H1 (cell line): ENCODE measurements around the gene PACS1. TPM values are rescaled to one million over a fixed set of nuclear protein-coding genes. Genes with fewer than 3 reads are reported as not detected.
A peak's percentile ranks its signal among the peaks of the same experiment; 100 is the strongest.

Experiments
- CTCF ChIA-PET: fragments of 300-600 bp; sonication (Branson Sonifier 250); formaldehyde crosslinking; loops from one replicate; lab custom pipeline; 2021; ENCODE audit not compliant: partially characterized antibody; lab: Charles Lee
- POLR2A ChIA-PET: fragments of 300-600 bp; sonication (Branson Sonifier 250); formaldehyde crosslinking; loops from one replicate; lab custom pipeline; 2021; ENCODE audit warnings: inconsistent platforms; ENCODE audit not compliant: partially characterized antibody; lab: Charles Lee
- DNase-seq, 2 experiments: peaks; one replicate each; pipeline versions ENCODE4 v3.0.0 to v3.0.0-alpha.2; 2010 to 2022; ENCODE audit warnings: low spot score in 2 of 2, low read depth in 1 of 2, mixed read lengths in 1 of 2
- FAIRE-seq: peaks from 2 replicates; lab custom pipeline; 2011; peaks lifted over from hg19 to GRCh38; lab: Jason Lieb, UNC
- H2AFZ ChIP-seq: 2 replicates; pipeline ENCODE4 v1.8.1; 2012; ENCODE audit warnings: low read length, inconsistent platforms
- H2AK5ac ChIP-seq: 2 replicates; pipeline ENCODE4 v1.6.1; 2013; ENCODE audit warnings: low read depth, low read length
- H2BK120ac ChIP-seq: replicated peaks from 2 replicates; pipeline ENCODE3; 2013; ENCODE audit warnings: low read depth, low read length, inconsistent platforms
- H2BK12ac ChIP-seq: 2 replicates; pipeline ENCODE4 v1.6.1; 2013; ENCODE audit warnings: low read depth, low read length
- H2BK15ac ChIP-seq: 2 replicates; pipeline ENCODE4 v1.6.1; 2013; ENCODE audit warnings: low read length
- H2BK20ac ChIP-seq: 2 replicates; pipeline ENCODE4 v1.6.1; 2013; ENCODE audit warnings: low read length
- H2BK5ac ChIP-seq: 2 replicates; pipeline ENCODE4 v1.6.1; 2013; ENCODE audit warnings: low read depth, low read length
- H3K14ac ChIP-seq: 2 replicates; pipeline ENCODE4 v1.6.1; 2013; ENCODE audit warnings: inconsistent platforms; ENCODE audit not compliant: insufficient read length
- H3K18ac ChIP-seq: 2 replicates; pipeline ENCODE4 v1.6.1; 2013; ENCODE audit warnings: low read length; ENCODE audit errors: extremely low read depth
- H3K23ac ChIP-seq: 2 replicates; pipeline ENCODE4 v1.6.1; 2013; ENCODE audit warnings: inconsistent platforms; ENCODE audit not compliant: insufficient read length
- H3K23me2 ChIP-seq: 2 replicates; pipeline ENCODE4 v1.6.1; 2013; ENCODE audit warnings: low read depth, low read length
- H3K27ac ChIP-seq: 2 replicates; pipeline ENCODE4 v1.6.1; 2011; ENCODE audit warnings: low read depth, low read length, inconsistent platforms
- H3K27me3 ChIP-seq, 4 experiments: replicated peaks in 1 of 4; 1 replicate in 1 of 4; 2 replicates in 3 of 4; pipeline versions ENCODE4 v1.6.1 to v1.8.1; 2011 to 2013; ENCODE audit warnings: low read length in 3 of 4, mild to moderate bottlenecking in 3 of 4, inconsistent platforms in 2 of 4, mixed read lengths in 2 of 4, moderate library complexity in 1 of 4; ENCODE audit not compliant: control insufficient read depth in 3 of 4, insufficient read depth in 3 of 4; ENCODE audit errors: extremely low read depth in 1 of 4
- H3K36me3 ChIP-seq, 4 experiments: 2 replicates each; pipeline versions ENCODE4 v1.6.1 to v1.8.1; 2011 to 2013; ENCODE audit warnings: mild to moderate bottlenecking in 4 of 4, low read length in 3 of 4, moderate library complexity in 2 of 4, control low read depth in 1 of 4, inconsistent platforms in 1 of 4; ENCODE audit not compliant: insufficient read depth in 4 of 4, control insufficient read depth in 2 of 4
- H3K4ac ChIP-seq: replicated peaks from 2 replicates; pipeline ENCODE3; 2013; ENCODE audit warnings: low read length, low read depth, mixed read lengths, inconsistent platforms; ENCODE audit not compliant: insufficient read length
- H3K4me1 ChIP-seq, 4 experiments: replicated peaks in 1 of 4; 1 replicate in 1 of 4; 2 replicates in 3 of 4; pipeline versions ENCODE4 v1.6.1 to v1.8.1; 2011 to 2013; ENCODE audit warnings: low read length in 3 of 4, inconsistent platforms in 2 of 4, mixed read lengths in 1 of 4; ENCODE audit not compliant: insufficient read depth in 4 of 4, control insufficient read depth in 3 of 4
- H3K4me2 ChIP-seq, 2 experiments: 2 replicates each; pipeline versions ENCODE4 v1.6.1 to v1.8.1; 2011 to 2013; ENCODE audit warnings: low read depth in 2 of 2, low read length in 2 of 2, control low read depth in 1 of 2, inconsistent platforms in 1 of 2, mild to moderate bottlenecking in 1 of 2; ENCODE audit not compliant: insufficient read depth in 1 of 2
- H3K4me3 ChIP-seq, 4 experiments: fragments of 200-600, 300-600 bp in 1 of 4; sonication (generic), shearing (Covaris generic), sonication (Bioruptor Twin) in 1 of 4; 2 replicates each; pipeline versions ENCODE4 v1.5.1 to v1.8.1; 2011 to 2016; ENCODE audit warnings: low read length in 4 of 4, low read depth in 3 of 4, control low read depth in 2 of 4, inconsistent platforms in 2 of 4, mild to moderate bottlenecking in 2 of 4, mixed read lengths in 1 of 4, moderate library complexity in 1 of 4; ENCODE audit not compliant: insufficient read depth in 2 of 4; ENCODE audit errors: extremely low read depth in 1 of 4
- H3K56ac ChIP-seq: replicated peaks from 2 replicates; pipeline ENCODE3; 2013; ENCODE audit warnings: low read depth, mild to moderate bottlenecking, mixed read lengths, low read length, inconsistent platforms; ENCODE audit not compliant: insufficient read length
- H3K79me1 ChIP-seq: 2 replicates; pipeline ENCODE4 v1.6.1; 2013; ENCODE audit warnings: low read depth, low read length, control low read depth
- H3K79me2 ChIP-seq, 2 experiments: 2 replicates each; pipeline versions ENCODE4 v1.6.1 to v1.8.1; 2012 to 2013; ENCODE audit warnings: low read length in 2 of 2, mild to moderate bottlenecking in 2 of 2, inconsistent platforms in 1 of 2; ENCODE audit not compliant: insufficient read depth in 2 of 2, control insufficient read depth in 1 of 2
- H3K9ac ChIP-seq, 4 experiments: replicated peaks in 1 of 4; 1 replicate in 1 of 4; 2 replicates in 3 of 4; pipeline versions ENCODE4 v1.6.1 to v1.8.1; 2011 to 2013; ENCODE audit warnings: low read depth in 3 of 4, low read length in 3 of 4, control low read depth in 2 of 4, mild to moderate bottlenecking in 2 of 4, moderate library complexity in 2 of 4, inconsistent platforms in 1 of 4; ENCODE audit errors: extremely low read depth in 1 of 4
- H3K9me3 ChIP-seq, 2 experiments: 2 replicates each; pipeline versions ENCODE4 v1.6.1 to v1.8.1; 2012 to 2013; ENCODE audit warnings: mild to moderate bottlenecking in 2 of 2, moderate library complexity in 2 of 2, control low read depth in 1 of 2, inconsistent platforms in 1 of 2, low read depth in 1 of 2, low read length in 1 of 2, mixed read lengths in 1 of 2; ENCODE audit not compliant: insufficient read depth in 2 of 2
- H4K20me1 ChIP-seq, 2 experiments: replicated peaks in 1 of 2; 2 replicates each; pipeline versions ENCODE3 to v1.8.1; 2011 to 2013; ENCODE audit warnings: inconsistent platforms in 2 of 2, low read length in 2 of 2, mild to moderate bottlenecking in 1 of 2; ENCODE audit not compliant: insufficient read depth in 2 of 2, control insufficient read depth in 1 of 2
- H4K5ac ChIP-seq: 2 replicates; pipeline ENCODE4 v1.6.1; 2013; ENCODE audit warnings: low read length, low read depth, mixed read lengths, inconsistent platforms; ENCODE audit not compliant: insufficient read length
- H4K8ac ChIP-seq: 2 replicates; pipeline ENCODE4 v1.8.0; 2013; ENCODE audit warnings: mild to moderate bottlenecking, moderate library complexity, low read length, inconsistent platforms; ENCODE audit not compliant: insufficient read depth; ENCODE audit errors: extremely low read depth
- H4K91ac ChIP-seq: replicated peaks from 2 replicates; pipeline ENCODE3; 2013; ENCODE audit warnings: low read length, mixed read lengths, inconsistent platforms; ENCODE audit not compliant: insufficient read length
- BACH1 ChIP-seq: IDR thresholded peaks from 2 replicates; pipeline ENCODE4 v1.6.1; 2012; ENCODE audit warnings: low read length, improper control_type of control experiment
- CREB1 ChIP-seq: IDR thresholded peaks from 2 replicates; pipeline ENCODE4 v1.6.1; 2012; ENCODE audit warnings: inconsistent platforms
- KDM1A ChIP-seq: fragments of 200-600, 300-600 bp; sonication (generic); IDR thresholded peaks from 2 replicates; pipeline ENCODE4 v1.7.1; 2016; ENCODE audit warnings: mild to moderate bottlenecking, low read length, borderline replicate concordance
- PHF8 ChIP-seq: fragments of 200-600 bp; sonication (generic); conservative IDR thresholded peaks from 2 replicates; pipeline ENCODE4 v1.7.1; 2012; ENCODE audit warnings: low read depth, mild to moderate bottlenecking, inconsistent platforms, low read length, moderate library complexity
- RAD21 ChIP-seq, 2 experiments: IDR thresholded peaks in 1 of 2; conservative IDR thresholded peaks in 1 of 2; 2 replicates each; pipeline ENCODE4 v1.6.1; 2011; ENCODE audit warnings: low read depth in 2 of 2, low read length in 2 of 2, improper control_type of control experiment in 1 of 2, inconsistent platforms in 1 of 2, mild to moderate bottlenecking in 1 of 2, moderate library complexity in 1 of 2
- RXRA ChIP-seq: IDR thresholded peaks from 2 replicates; pipeline ENCODE4 v1.6.1; 2011; ENCODE audit warnings: low read depth, mild to moderate bottlenecking, low read length, moderate library complexity; ENCODE audit not compliant: insufficient read depth
- SP4 ChIP-seq: IDR thresholded peaks from 2 replicates; pipeline ENCODE4 v1.6.1; 2012; ENCODE audit warnings: low read length, inconsistent platforms
- TCF12 ChIP-seq: IDR thresholded peaks from 2 replicates; pipeline ENCODE4 v1.6.1; 2011; ENCODE audit warnings: low read depth, mild to moderate bottlenecking, low read length
- YY1 ChIP-seq: IDR thresholded peaks from 2 replicates; pipeline ENCODE4 v1.6.1; 2011; ENCODE audit warnings: low read depth, mild to moderate bottlenecking, low read length
- WGBS, 2 experiments: shearing (Covaris generic) in 1 of 2; methylation state at CpG; one replicate each; pipeline versions ENCODE4 v1.1.6 to v1.1.7; 2013 to 2015; ENCODE audit warnings: low lambda C conversion rate in 2 of 2, mixed read lengths in 2 of 2, inconsistent platforms in 1 of 2, low coverage in 1 of 2, missing lambda C conversion rate in 1 of 2; ENCODE audit not compliant: insufficient replicate concordance in 2 of 2, insufficient coverage in 1 of 2, insufficient read length in 1 of 2; ENCODE audit errors: extremely low coverage in 1 of 2, missing lambda C conversion rate in 1 of 2; 5-methylcytosine and 5-hydroxymethylcytosine counted together
- polyA plus RNA-seq, 7 experiments: library from polyadenylated mRNA; depleted of rRNA in 3 of 7; stranded (reverse) in 5 of 7; unstranded in 2 of 7; fragments of >200 nt in 5 of 7; fragments of 200-250 nt in 2 of 7; gene quantifications; 1 replicate in 5 of 7; 2 replicates in 1 of 7; 4 replicates in 1 of 7; pipeline versions ENCODE4 v1.2.1 to v1.2.3, GENCODE V29; 2011 to 2013; ENCODE audit warnings: missing spikeins in 2 of 7, mixed read lengths in 2 of 7
- total RNA-seq: library from RNA; stranded (reverse); fragmentation: NEBNext Ultra II Directional; extraction: Animal tissue kit (Norgen Biotek cat#: 25700); gene quantifications from 2 replicates; pipeline ENCODE4 v1.2.1, GENCODE V29; 2021
- TF ChIP-seq, protein P1 (sequence below): IDR thresholded peaks from 2 replicates; pipeline ENCODE4 v1.6.1; 2011; ENCODE audit warnings: low read depth, mild to moderate bottlenecking, low read length; ENCODE audit not compliant: insufficient read depth

The PACS1 gene
- total and polyA plus RNA-seq, 2 of the 8 experiments (the other 6 are each of a cell fraction or from before 2014, with no cell fraction given) = 11.5 to 36.0 TPM

DNA sequence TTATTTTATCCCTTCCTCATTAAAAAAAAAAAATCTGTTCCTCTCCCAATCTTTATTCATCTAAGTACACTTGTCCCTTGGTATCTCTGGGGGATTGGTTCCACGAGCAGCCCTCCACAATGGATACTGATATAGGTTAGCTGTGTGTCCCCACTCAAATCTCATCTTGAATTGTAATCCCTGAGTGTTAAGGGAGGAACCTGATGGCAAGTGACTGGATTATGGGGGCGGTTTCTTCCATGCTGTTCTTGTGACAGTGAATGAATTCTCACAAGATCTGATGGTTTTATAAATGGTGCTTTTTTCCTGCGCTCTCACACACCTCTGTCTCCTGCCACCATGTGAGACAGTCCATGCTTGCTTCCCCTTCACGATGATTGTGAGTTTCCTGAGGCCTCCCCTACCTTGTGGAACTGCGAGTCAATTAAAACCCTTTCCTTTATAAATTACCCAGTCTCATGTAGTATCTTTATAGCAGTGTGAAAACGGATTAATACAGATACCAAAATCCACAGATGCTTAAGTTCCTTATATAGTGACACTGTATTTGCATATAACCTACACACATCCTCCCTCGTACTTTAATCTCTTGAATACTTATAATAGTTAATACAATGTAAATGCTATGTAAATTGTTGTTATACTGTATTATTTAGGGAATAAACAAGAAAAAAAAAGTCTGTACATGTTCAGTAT lies 62.0 kb downstream of the PACS1 start:
- H2AFZ ChIP-seq = no peak overlapping the region
- no peak overlapping the region for H3K56ac ChIP-seq
- H3K4me3 ChIP-seq = no peak overlapping the region
- no peak overlapping the region for H2BK120ac ChIP-seq
- DNase-seq = no peak
- H3K27ac ChIP-seq = no peak overlapping the region
- no peaks in the 10 kb centered on the region for H3K36me3 ChIP-seq
- H4K91ac ChIP-seq = no peak overlapping the region
- no peak for FAIRE-seq
- 0 out of 2 replicates have a peak overlapping the region, but pooled peaks have one; percentile 13 for H2BK20ac ChIP-seq
- CTCF ChIA-PET = interaction anchor here (1.4 to 5.1 kb wide), 2 partner anchors 63 to 72 kb away, joined by 5 to 73 read pairs; partner anchors contain the start of gene PACS1
- no peak overlapping the region for H2BK5ac ChIP-seq
- H3K79me2 ChIP-seq = no peaks in the 10 kb centered on the region
- H4K20me1 ChIP-seq = no peaks in the 10 kb centered on the region
- H4K8ac ChIP-seq = no peak overlapping the region
- no peak overlapping the region for H3K9ac ChIP-seq
- no peak overlapping the region for H3K23ac ChIP-seq
- H3K18ac ChIP-seq = no peak overlapping the region
- H2AK5ac ChIP-seq = no peak overlapping the region
- H3K14ac ChIP-seq = no peak overlapping the region
- no peaks in the 10 kb centered on the region for H3K27me3 ChIP-seq
- WGBS, 2 experiments = 90% methylated on average over 7 of the region's 7 CpGs; no CpG with 5 or more reads in 1 of the 2 experiments
- H4K5ac ChIP-seq = no peak overlapping the region
- POLR2A ChIA-PET = interaction anchor here (0.6 to 4.6 kb wide), 4 partner anchors 10 to 276 kb away, joined by 4 to 23 read pairs (median 4); partner anchors contain the start of gene PACS1
- H3K23me2 ChIP-seq = no peaks in the 10 kb centered on the region
- no peak overlapping the region for H2BK12ac ChIP-seq
- peaks cover 3 to 10% (median 6%) of the 10 kb centered on the region in 4 experiments; a peak in 6 of 7 replicates for H3K4me1 ChIP-seq
- no peaks in the 10 kb centered on the region for H3K9me3 ChIP-seq
- H3K79me1 ChIP-seq = no peaks in the 10 kb centered on the region
- H3K4me2 ChIP-seq = no peak overlapping the region
- no peak overlapping the region for H3K4ac ChIP-seq
- no peak overlapping the region for H2BK15ac ChIP-seq
- TF ChIP-seq YY1 = no peak
- no peak for TF ChIP-seq RAD21 (IDR thresholded peaks at IDR 0.05 in 1 of 2, conservative IDR thresholded peaks at IDR 0.05 in 1 of 2; ENCODE audit: low read depth in 2 of 2, low read length in 2 of 2)
- TF ChIP-seq CREB1 = no peak
- TF ChIP-seq BACH1 = no peak
- TF ChIP-seq PHF8 = no peak
- no peak for TF ChIP-seq TCF12
- no peak for TF ChIP-seq KDM1A
- no peak for TF ChIP-seq SP4
- TF ChIP-seq, protein P1, sequence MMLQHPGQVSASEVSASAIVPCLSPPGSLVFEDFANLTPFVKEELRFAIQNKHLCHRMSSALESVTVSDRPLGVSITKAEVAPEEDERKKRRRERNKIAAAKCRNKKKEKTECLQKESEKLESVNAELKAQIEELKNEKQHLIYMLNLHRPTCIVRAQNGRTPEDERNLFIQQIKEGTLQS = no peak
- TF ChIP-seq RXRA = no peak
